HEK293 (cell line): Measurements from ENCODE around the gene AURKB.

Experiments
- CTCF ChIA-PET: fragments of 350-600 bp; formaldehyde crosslinking; extraction: SDS; loops from one replicate; lab custom pipeline; 2021; ENCODE audit warnings: antibody characterized with exemption; lab: Yijun Ruan, JAX
- POLR2A ChIA-PET: fragments of 300-600 bp; formaldehyde crosslinking; extraction: SDS; loops from one replicate; lab custom pipeline; 2020; ENCODE audit warnings: antibody characterized with exemption, inconsistent platforms; lab: Yijun Ruan, JAX
- H3K27ac ChIP-seq: fragments of 200-500 bp; sonication (Bioruptor generic); 2 replicates; pipeline ENCODE4 v1.5.1; 2014; ENCODE audit warnings: low read depth, low read length, control low read depth, inconsistent platforms; ENCODE audit errors: extremely low read depth
- H3K36me3 ChIP-seq, 2 experiments: fragments of 200-500 bp in 1 of 2; sonication (Bioruptor generic) in 1 of 2; 1 replicate in 1 of 2; 2 replicates in 1 of 2; pipeline ENCODE4 v1.5.1; 2014 to 2017; ENCODE audit warnings: inconsistent platforms in 2 of 2, low read length in 2 of 2; ENCODE audit not compliant: control insufficient read depth in 2 of 2, insufficient read depth in 1 of 2
- H3K4me1 ChIP-seq: fragments of 200-500 bp; sonication (Bioruptor generic); 2 replicates; pipeline ENCODE4 v1.5.1; 2014; ENCODE audit warnings: mild to moderate bottlenecking, low read length, inconsistent platforms; ENCODE audit not compliant: control insufficient read depth, insufficient read depth
- H3K4me3 ChIP-seq: 2 replicates; pipeline ENCODE4 v1.5.1; 2011; ENCODE audit warnings: low read depth, mild to moderate bottlenecking, control low read depth, low read length, moderate library complexity
- H3K9me3 ChIP-seq: fragments of 200-500 bp; sonication (Bioruptor generic); 2 replicates; pipeline ENCODE4 v1.5.1; 2014; ENCODE audit warnings: low read depth, low read length, inconsistent platforms; ENCODE audit not compliant: control insufficient read depth, insufficient read depth
- GLIS1 ChIP-seq: fragments of 450-650 bp; formaldehyde crosslinking; IDR thresholded peaks from 2 replicates; pipeline ENCODE4 v1.5.1; 2016; ENCODE audit warnings: missing biosample characterization, missing genetic modification characterization
- GLIS2 ChIP-seq: fragments of 450-650 bp; formaldehyde crosslinking; IDR thresholded peaks from 2 replicates; pipeline ENCODE4 v1.5.1; 2016; ENCODE audit warnings: missing biosample characterization, missing genetic modification characterization
- HOXC10 ChIP-seq: sonication (generic); formaldehyde crosslinking; IDR thresholded peaks from 2 replicates; pipeline ENCODE4 v1.8.1; 2023; ENCODE audit warnings: mild to moderate bottlenecking, missing genetic modification reagents
- IKZF3 ChIP-seq: fragments of 450-650 bp; IDR thresholded peaks from 2 replicates; pipeline ENCODE4 v1.5.0; 2018; ENCODE audit warnings: missing biosample characterization, mild to moderate bottlenecking, missing genetic modification characterization, moderate library complexity
- INSM2 ChIP-seq: fragments of 450-650 bp; formaldehyde crosslinking; IDR thresholded peaks from 2 replicates; pipeline ENCODE4 v1.5.1; 2016; ENCODE audit warnings: missing biosample characterization, missing genetic modification characterization
- MZF1 ChIP-seq: fragments of 450-650 bp; formaldehyde crosslinking; IDR thresholded peaks from 2 replicates; pipeline ENCODE4 v1.5.1; 2017; ENCODE audit warnings: missing biosample characterization, missing genetic modification characterization, borderline replicate concordance
- PATZ1 ChIP-seq: fragments of 450-650 bp; formaldehyde crosslinking; IDR thresholded peaks from 2 replicates; pipeline ENCODE4 v1.5.1; 2016; ENCODE audit warnings: missing biosample characterization, missing genetic modification characterization
- REST ChIP-seq: fragments of 450-650 bp; formaldehyde crosslinking; IDR thresholded peaks from 2 replicates; pipeline ENCODE4 v1.5.1; 2016; ENCODE audit warnings: missing biosample characterization, missing genetic modification characterization
- SALL2 ChIP-seq: fragments of 450-650 bp; formaldehyde crosslinking; IDR thresholded peaks from 2 replicates; pipeline ENCODE4 v1.5.0; 2017; ENCODE audit warnings: missing biosample characterization, mild to moderate bottlenecking, missing genetic modification characterization, borderline replicate concordance
- SP2 ChIP-seq: fragments of 450-650 bp; formaldehyde crosslinking; IDR thresholded peaks from 2 replicates; pipeline ENCODE4 v1.5.1; 2016; ENCODE audit warnings: missing biosample characterization, missing genetic modification characterization
- SP7 ChIP-seq: fragments of 450-650 bp; formaldehyde crosslinking; IDR thresholded peaks from 2 replicates; pipeline ENCODE4 v1.5.1; 2016; ENCODE audit warnings: missing biosample characterization, missing genetic modification characterization
- ZBTB8A ChIP-seq: fragments of 450-650 bp; formaldehyde crosslinking; IDR thresholded peaks from 2 replicates; pipeline ENCODE4 v1.5.1; 2016; ENCODE audit warnings: missing biosample characterization, missing genetic modification characterization
- ZNF138 ChIP-seq: fragments of 450-650 bp; formaldehyde crosslinking; IDR thresholded peaks from 2 replicates; pipeline ENCODE4 v1.5.1; 2016; ENCODE audit warnings: missing biosample characterization, missing genetic modification characterization, borderline replicate concordance
- ZNF2 ChIP-seq: fragments of 450-650 bp; formaldehyde crosslinking; IDR thresholded peaks from 2 replicates; pipeline ENCODE4 v1.5.1; 2016; ENCODE audit warnings: missing biosample characterization, missing genetic modification characterization
- ZNF266 ChIP-seq: fragments of 450-650 bp; formaldehyde crosslinking; IDR thresholded peaks from 2 replicates; pipeline ENCODE4 v1.5.1; 2016; ENCODE audit warnings: missing biosample characterization, missing genetic modification characterization, low read depth
- ZNF311 ChIP-seq: fragments of 450-650 bp; formaldehyde crosslinking; IDR thresholded peaks from 2 replicates; pipeline ENCODE4 v1.5.1; 2017; ENCODE audit warnings: missing biosample characterization, missing genetic modification characterization, borderline replicate concordance
- ZNF335 ChIP-seq: fragments of 450-650 bp; formaldehyde crosslinking; conservative IDR thresholded peaks from 2 replicates; pipeline ENCODE4 v1.5.1; 2016; ENCODE audit warnings: missing biosample characterization, missing genetic modification characterization
- ZNF366 ChIP-seq: fragments of 450-650 bp; formaldehyde crosslinking; conservative IDR thresholded peaks from 2 replicates; pipeline ENCODE4 v1.5.1; 2016; ENCODE audit warnings: missing biosample characterization, missing genetic modification characterization
- ZNF600 ChIP-seq: fragments of 450-650 bp; formaldehyde crosslinking; IDR thresholded peaks from 2 replicates; pipeline ENCODE4 v1.5.1; 2016; ENCODE audit warnings: missing biosample characterization, missing genetic modification characterization
- ZNF621 ChIP-seq: fragments of 450-650 bp; formaldehyde crosslinking; IDR thresholded peaks from 2 replicates; pipeline ENCODE4 v1.5.1; 2017; ENCODE audit warnings: missing biosample characterization, missing genetic modification characterization
- ZNF624 ChIP-seq: fragments of 450-650 bp; formaldehyde crosslinking; IDR thresholded peaks from 2 replicates; pipeline ENCODE4 v1.5.1; 2017; ENCODE audit warnings: missing biosample characterization, missing genetic modification characterization
- ZNF626 ChIP-seq: fragments of 450-650 bp; sonication (Bioruptor Pico); formaldehyde crosslinking; IDR thresholded peaks from 2 replicates; pipeline ENCODE4 v1.5.1; 2018; ENCODE audit warnings: missing biosample characterization, missing genetic modification characterization, inconsistent platforms
- ZNF629 ChIP-seq: fragments of 450-650 bp; formaldehyde crosslinking; IDR thresholded peaks from 2 replicates; pipeline ENCODE4 v1.5.1; 2017; ENCODE audit warnings: missing biosample characterization, missing genetic modification characterization
- ZSCAN18 ChIP-seq: fragments of 450-650 bp; formaldehyde crosslinking; IDR thresholded peaks from 2 replicates; pipeline ENCODE4 v1.5.1; 2016; ENCODE audit warnings: missing biosample characterization, missing genetic modification characterization
- ZXDB ChIP-seq: fragments of 450-650 bp; formaldehyde crosslinking; IDR thresholded peaks from 2 replicates; pipeline ENCODE4 v1.5.1; 2016; ENCODE audit warnings: missing biosample characterization, missing genetic modification characterization

AURKB gene

GRCh38 chr17:8192070-8192815, 18.1 kb downstream of the AURKB start:
- CTCF ChIA-PET, result interaction anchor here (0.6 to 1.1 kb wide), 3 partner anchors 12 to 769 kb away, joined by 3 to 6 read pairs (median 3); no protein-coding TSS in a partner anchor
- no peaks in the 10 kb centered on the region for H3K36me3 ChIP-seq
- peak overlapping the region; percentile 23 for H3K4me3 ChIP-seq
- H3K9me3 ChIP-seq, result no peaks in the 10 kb centered on the region
- peaks cover 13% of the 10 kb centered on the region for H3K4me1 ChIP-seq
- POLR2A ChIA-PET, result interaction anchor here (0.5 to 13.9 kb wide), 13 partner anchors 13 to 261 kb away, joined by 3 to 394 read pairs (median 4); partner anchors contain the start of genes AURKB, CTC1, HES7 and SLC25A35
- peak overlapping the region; percentile 54 for H3K27ac ChIP-seq
- TF ChIP-seq SP2 (tag by site-specific recombination), result peak; percentile 76
- TF ChIP-seq ZNF138 (tag by site-specific recombination), result no peak
- TF ChIP-seq ZNF629 (tag by site-specific recombination), result peak; percentile 48
- TF ChIP-seq ZSCAN18 (tag by site-specific recombination), result peak; percentile 16; the same call in 1 of the 2 replicates
- peak; percentile 30; the same call in 1 of the 2 replicates for TF ChIP-seq INSM2
- no peak for TF ChIP-seq REST
- peak; percentile 53; the same call in 1 of the 2 replicates for TF ChIP-seq SP7 (tag by site-specific recombination)
- 0 out of 2 replicates have a peak, but pooled peaks have one; percentile 13 for TF ChIP-seq GLIS2 (tag by site-specific recombination)
- TF ChIP-seq ZNF626 (tag by site-specific recombination), result no peak
- peak; percentile 73 for TF ChIP-seq IKZF3 (tag by site-specific recombination)
- 0 out of 2 replicates have a peak, but pooled peaks have one; percentile 26 for TF ChIP-seq ZBTB8A (tag by site-specific recombination)
- TF ChIP-seq ZNF2, result 0 out of 2 replicates have a peak, but pooled peaks have one; percentile 39
- TF ChIP-seq ZNF600 (tag by site-specific recombination), result peak; percentile 74; the same call in 1 of the 2 replicates
- TF ChIP-seq ZNF366 (tag by site-specific recombination), result peak; percentile 94
- TF ChIP-seq MZF1 (tag by site-specific recombination), result peak; percentile 98
- TF ChIP-seq ZNF335 (tag by site-specific recombination), result peak; percentile 41
- no peak for TF ChIP-seq HOXC10 (CRISPR knock-in tag)
- TF ChIP-seq PATZ1, result peak; percentile 55; the same call in 1 of the 2 replicates
- no peak for TF ChIP-seq ZNF266 (tag by site-specific recombination)
- no peak for TF ChIP-seq SALL2 (tag by site-specific recombination)
- TF ChIP-seq ZNF311, result no peak
- no peak for TF ChIP-seq ZNF621 (tag by site-specific recombination)
- TF ChIP-seq ZXDB (tag by site-specific recombination), result no peak
- TF ChIP-seq ZNF624 (tag by site-specific recombination), result no peak
- peak; percentile 38; the same call in 1 of the 2 replicates for TF ChIP-seq GLIS1 (tag by site-specific recombination)
